Activated naive CD8-positive, alpha-beta T cell treated with anti-CD3 and anti-CD28 coated beads, Interleukin-2, amount 50 U/mL, for 24 hours (primary cell): Measurements from ENCODE around the gene STK17B.

Experiments used
- ATAC-seq: fragments of 150-1000 bp; cut with Tn5 transposase; one replicate; pipeline ENCODE4 v1.10.0; 2021
- DNase-seq: peaks from one replicate; pipeline ENCODE4 v3.0.0; 2021
- H3K27ac Mint-ChIP-seq: one replicate; pipeline ENCODE4 v1.8.0; 2021; ENCODE audit warnings: mild to moderate bottlenecking, mixed read lengths
- H3K27me3 Mint-ChIP-seq: one replicate; pipeline ENCODE4 v1.8.0; 2021; ENCODE audit warnings: mixed read lengths
- H3K36me3 Mint-ChIP-seq: one replicate; pipeline ENCODE4 v1.8.0; 2021; ENCODE audit warnings: low read depth, mixed read lengths
- H3K4me1 Mint-ChIP-seq: one replicate; pipeline ENCODE4 v1.8.0; 2021; ENCODE audit warnings: mixed read lengths
- H3K4me3 Mint-ChIP-seq: one replicate; pipeline ENCODE4 v1.8.0; 2021; ENCODE audit warnings: mild to moderate bottlenecking, moderate library complexity, mixed read lengths
- H3K9me3 Mint-ChIP-seq: one replicate; pipeline ENCODE4 v1.8.0; 2021; ENCODE audit warnings: mixed read lengths

The STK17B gene

GRCh38 chr2:196173505-196173904, 2.1 kb upstream of the STK17B start:
- ATAC-seq = no peak
- Mint-ChIP-seq H3K27ac (peak overlapping the region; percentile 58), H3K4me1 (peaks cover 58% of the 10 kb centered on the region), H3K4me3 (peak overlapping the region; percentile 90), H3K27me3 (no peaks in the 10 kb centered on the region), H3K36me3 (peaks cover 21% of the 10 kb centered on the region), H3K9me3 (no peaks in the 10 kb centered on the region)
- no peak for DNase-seq

DNA sequence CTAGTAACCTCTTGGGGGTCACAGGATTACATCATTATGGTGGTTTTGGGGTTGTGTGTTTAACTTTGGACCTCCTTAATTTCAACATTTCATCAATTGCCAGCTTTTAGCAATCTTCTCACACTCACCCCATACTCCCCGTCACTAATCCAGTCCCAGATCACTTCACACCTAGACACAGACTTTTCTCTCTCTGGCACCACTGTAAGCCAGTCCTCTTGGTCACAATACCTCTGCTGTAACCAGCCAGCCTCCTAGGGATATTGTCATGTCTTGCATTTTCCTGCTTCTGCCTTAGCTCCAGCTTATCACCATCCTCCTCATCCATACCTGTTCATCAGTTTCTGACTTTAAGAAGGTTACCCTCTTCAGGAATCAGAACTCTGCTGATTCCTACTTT, 1.6 kb upstream of the STK17B start:
- no peaks in the 10 kb centered on the region for H3K27me3 Mint-ChIP-seq
- peaks cover 26% of the 10 kb centered on the region for H3K36me3 Mint-ChIP-seq
- DNase-seq = no peak
- H3K4me1 Mint-ChIP-seq = peaks cover 54% of the 10 kb centered on the region
- H3K9me3 Mint-ChIP-seq = no peaks in the 10 kb centered on the region
- H3K27ac Mint-ChIP-seq = peak overlapping the region; percentile 58
- no peak for ATAC-seq
- H3K4me3 Mint-ChIP-seq = peak overlapping the region; percentile 90

GRCh38 chr2:196171946-196172345, 568 bp upstream of the STK17B start:
- Mint-ChIP-seq H3K27ac (peak overlapping the region; percentile 77), H3K36me3 (peaks cover 35% of the 10 kb centered on the region), H3K27me3 (no peaks in the 10 kb centered on the region), H3K9me3 (no peaks in the 10 kb centered on the region), H3K4me1 (peaks cover 50% of the 10 kb centered on the region), H3K4me3 (peak overlapping the region; percentile 90)
- DNase-seq = no peak
- ATAC-seq = peak; percentile 3

GRCh38 chr2:196170606-196171247, 651 bp downstream of the STK17B start:
- H3K9me3 Mint-ChIP-seq = no peaks in the 10 kb centered on the region
- peak overlapping the region; percentile 88 for H3K27ac Mint-ChIP-seq
- peak; percentile 16 for ATAC-seq
- DNase-seq = no peak
- H3K36me3 Mint-ChIP-seq = peaks cover 44% of the 10 kb centered on the region
- peaks cover 46% of the 10 kb centered on the region for H3K4me1 Mint-ChIP-seq
- no peaks in the 10 kb centered on the region for H3K27me3 Mint-ChIP-seq
- H3K4me3 Mint-ChIP-seq = peak overlapping the region; percentile 90

- peaks cover 48% of the 10 kb centered on the region for H3K36me3 Mint-ChIP-seq
- no peaks in the 10 kb centered on the region for H3K9me3 Mint-ChIP-seq
- peak; percentile 56 for DNase-seq
Measured at GRCh38 chr2:196170213-196170605, 1.2 kb downstream of the STK17B start.

DNA sequence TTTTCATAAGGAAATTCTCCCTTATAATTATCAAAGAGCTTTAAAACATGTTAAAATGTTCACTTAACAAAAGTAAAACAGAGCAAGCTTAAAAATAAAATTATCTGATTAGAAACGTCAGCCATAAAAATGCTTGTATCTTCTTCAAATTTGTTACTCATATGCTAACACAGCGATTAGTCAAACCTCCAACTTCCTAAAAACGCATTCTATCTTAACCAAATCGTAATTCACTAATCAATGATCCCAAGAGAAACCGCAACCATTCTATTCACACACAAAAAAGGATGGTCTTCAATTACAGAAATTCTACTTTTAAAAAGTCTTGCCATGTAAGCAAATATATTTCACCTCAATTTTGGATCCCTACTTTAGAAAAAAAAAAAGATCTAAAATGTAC, 1.9 kb downstream of the STK17B start:
- Mint-ChIP-seq H3K27me3 (no peaks in the 10 kb centered on the region), H3K4me1 (peaks cover 47% of the 10 kb centered on the region), H3K4me3 (peak overlapping the region; percentile 90), H3K27ac (peak overlapping the region; percentile 88), H3K36me3 (peaks cover 55% of the 10 kb centered on the region), H3K9me3 (no peaks in the 10 kb centered on the region)
- DNase-seq (no peak), ATAC-seq (no peak)

More at GRCh38 chr2:196170213-196170605, 1.2 kb downstream of the STK17B start:
- peak overlapping the region; percentile 88 for H3K27ac Mint-ChIP-seq
- peak; percentile 35 for ATAC-seq
- peaks cover 47% of the 10 kb centered on the region for H3K4me1 Mint-ChIP-seq
- H3K4me3 Mint-ChIP-seq = peak overlapping the region; percentile 90
- H3K27me3 Mint-ChIP-seq = no peaks in the 10 kb centered on the region

DNA sequence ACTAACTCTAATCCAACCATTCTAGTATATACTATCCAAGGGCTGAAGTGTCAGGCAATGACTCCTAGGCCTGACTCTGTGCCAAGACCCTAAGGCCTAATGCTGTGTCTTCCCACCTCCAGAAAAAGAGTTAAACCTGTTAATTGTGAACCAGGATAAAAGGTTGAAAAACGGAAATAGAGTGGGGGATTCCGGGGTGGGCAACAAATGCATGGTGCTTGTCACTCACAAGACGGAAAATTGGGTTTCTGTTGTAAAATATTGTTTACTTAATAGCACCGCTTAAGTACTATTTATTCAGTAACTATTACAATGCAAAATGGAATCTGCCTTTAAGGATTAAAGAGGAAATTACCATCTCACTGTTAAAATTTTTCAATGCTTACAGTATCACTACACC, 3.2 kb downstream of the STK17B start:
- Mint-ChIP-seq H3K9me3 (no peaks in the 10 kb centered on the region), H3K27me3 (no peaks in the 10 kb centered on the region), H3K27ac (peak overlapping the region; percentile 88), H3K4me1 (peaks cover 44% of the 10 kb centered on the region), H3K4me3 (peak overlapping the region; percentile 90), H3K36me3 (peaks cover 58% of the 10 kb centered on the region)
- no peak for DNase-seq
- no peak for ATAC-seq

GRCh38 chr2:196167666-196168065, 3.7 kb downstream of the STK17B start:
- H3K4me3 Mint-ChIP-seq = peak overlapping the region; percentile 90
- H3K4me1 Mint-ChIP-seq = peaks cover 44% of the 10 kb centered on the region
- peaks cover 64% of the 10 kb centered on the region for H3K36me3 Mint-ChIP-seq
- no peaks in the 10 kb centered on the region for H3K27me3 Mint-ChIP-seq
- no peaks in the 10 kb centered on the region for H3K9me3 Mint-ChIP-seq
- peak overlapping the region; percentile 88 for H3K27ac Mint-ChIP-seq
- no peak for DNase-seq
- no peak for ATAC-seq

- Mint-ChIP-seq H3K27me3 (no peaks in the 10 kb centered on the region), H3K36me3 (peaks cover 71% of the 10 kb centered on the region), H3K27ac (peak overlapping the region; percentile 88), H3K9me3 (no peaks in the 10 kb centered on the region), H3K4me1 (peaks cover 49% of the 10 kb centered on the region), H3K4me3 (peak overlapping the region; percentile 90)
- DNase-seq (no peak), ATAC-seq (no peak)
Measured at GRCh38 chr2:196166876-196167275, 4.5 kb downstream of the STK17B start.

DNA sequence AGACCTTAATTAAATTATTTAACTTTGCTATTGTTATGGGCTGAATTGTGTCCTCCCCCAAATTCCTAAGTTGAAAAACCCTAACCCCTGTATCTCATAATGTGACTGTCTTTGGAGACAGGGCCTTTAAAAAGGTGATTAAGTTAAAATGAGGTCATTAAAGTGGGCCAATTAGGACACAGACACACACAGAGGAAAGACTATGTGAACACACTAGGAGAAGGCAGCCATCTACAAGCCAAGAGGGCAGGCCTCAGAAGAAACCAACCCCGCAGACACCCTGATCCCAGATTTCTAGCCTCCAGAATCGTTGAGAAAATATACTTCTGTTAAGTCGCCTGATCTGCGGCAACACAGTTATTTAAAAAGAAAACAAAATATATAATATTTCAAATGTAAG, 6.4 kb downstream of the STK17B start:
- H3K27me3 Mint-ChIP-seq = no peaks in the 10 kb centered on the region
- DNase-seq (no peak), ATAC-seq (peak; percentile 51)
- H3K4me3 Mint-ChIP-seq = peak overlapping the region; percentile 90
- H3K36me3 Mint-ChIP-seq = peaks cover 78% of the 10 kb centered on the region
- H3K27ac Mint-ChIP-seq = peak overlapping the region; percentile 88
- H3K9me3 Mint-ChIP-seq = no peaks in the 10 kb centered on the region
- H3K4me1 Mint-ChIP-seq = peaks cover 66% of the 10 kb centered on the region

DNA sequence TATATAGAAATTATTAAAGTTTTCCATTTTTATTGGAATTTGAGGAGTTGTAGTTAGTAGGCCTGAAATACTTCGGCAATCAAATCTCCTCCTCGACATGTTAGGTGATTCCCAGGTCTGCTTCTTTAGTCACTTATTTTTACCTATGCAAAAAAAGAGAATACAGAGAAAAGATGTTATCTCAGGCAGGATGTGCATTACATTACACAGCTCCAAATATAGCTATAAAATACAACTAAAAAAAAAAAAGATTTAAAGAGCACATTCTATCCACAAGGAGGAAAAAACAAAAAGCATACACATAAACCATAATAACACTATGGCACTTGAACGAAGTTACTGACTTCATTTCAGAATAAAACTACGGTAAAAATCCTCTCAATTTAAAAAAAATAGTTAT, 8.1 kb downstream of the STK17B start:
- H3K27ac Mint-ChIP-seq = peak overlapping the region; percentile 88
- no peak for ATAC-seq
- peaks cover 76% of the 10 kb centered on the region for H3K36me3 Mint-ChIP-seq
- no peaks in the 10 kb centered on the region for H3K27me3 Mint-ChIP-seq
- peak overlapping the region; percentile 90 for H3K4me3 Mint-ChIP-seq
- no peaks in the 10 kb centered on the region for H3K9me3 Mint-ChIP-seq
- H3K4me1 Mint-ChIP-seq = peaks cover 81% of the 10 kb centered on the region
- DNase-seq = no peak

- peaks cover 75% of the 10 kb centered on the region for H3K36me3 Mint-ChIP-seq
Measured at GRCh38 chr2:196162586-196163175, 8.7 kb downstream of the STK17B start.

GRCh38 chr2:196160946-196161345, 10.4 kb downstream of the STK17B start:
- H3K4me3 Mint-ChIP-seq = peak overlapping the region; percentile 90
- no peaks in the 10 kb centered on the region for H3K27me3 Mint-ChIP-seq
- H3K27ac Mint-ChIP-seq = peak overlapping the region; percentile 88
- DNase-seq (no peak), ATAC-seq (no peak)
- H3K4me1 Mint-ChIP-seq = peaks cover 91% of the 10 kb centered on the region
- H3K9me3 Mint-ChIP-seq = no peaks in the 10 kb centered on the region
- peaks cover 76% of the 10 kb centered on the region for H3K36me3 Mint-ChIP-seq

More at GRCh38 chr2:196162586-196163175, 8.7 kb downstream of the STK17B start:
- Mint-ChIP-seq H3K27me3 (no peaks in the 10 kb centered on the region), H3K4me1 (peaks cover 83% of the 10 kb centered on the region), H3K4me3 (peak overlapping the region; percentile 90), H3K27ac (peak overlapping the region; percentile 88), H3K9me3 (no peaks in the 10 kb centered on the region)
- DNase-seq (no peak), ATAC-seq (peak; percentile 14)

DNA sequence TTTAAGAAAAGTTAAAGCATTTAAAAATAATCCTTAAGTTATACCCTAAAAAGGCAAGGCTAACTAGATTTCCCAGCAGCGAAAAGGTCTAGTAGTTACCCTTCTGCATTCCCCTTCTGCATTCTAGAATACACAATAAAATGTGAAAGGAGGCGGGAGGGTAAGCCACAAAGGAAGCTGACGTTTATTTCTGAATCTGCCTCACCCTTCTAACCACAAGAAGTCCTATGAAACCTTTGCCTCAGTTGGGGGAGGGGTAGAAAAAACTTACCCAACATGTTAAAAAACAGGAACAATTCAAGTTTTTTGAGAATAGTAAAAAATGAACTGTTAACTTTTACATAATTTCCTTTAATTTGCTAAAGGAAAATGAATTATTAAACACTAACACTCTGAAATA, 11.3 kb downstream of the STK17B start:
- DNase-seq (no peak), ATAC-seq (peak; percentile 59)
- peaks cover 76% of the 10 kb centered on the region for H3K36me3 Mint-ChIP-seq
- H3K4me1 Mint-ChIP-seq = peaks cover 91% of the 10 kb centered on the region
- H3K27ac Mint-ChIP-seq = peak overlapping the region; percentile 88
- no peaks in the 10 kb centered on the region for H3K27me3 Mint-ChIP-seq
- peak overlapping the region; percentile 90 for H3K4me3 Mint-ChIP-seq
- no peaks in the 10 kb centered on the region for H3K9me3 Mint-ChIP-seq

- peaks cover 91% of the 10 kb centered on the region for H3K4me1 Mint-ChIP-seq
- peaks cover 76% of the 10 kb centered on the region for H3K36me3 Mint-ChIP-seq
- no peaks in the 10 kb centered on the region for H3K27me3 Mint-ChIP-seq
- H3K27ac Mint-ChIP-seq = peak overlapping the region; percentile 88
- DNase-seq (no peak), ATAC-seq (peak; percentile 37)
- H3K9me3 Mint-ChIP-seq = no peaks in the 10 kb centered on the region
- H3K4me3 Mint-ChIP-seq = peak overlapping the region; percentile 90
Measured at GRCh38 chr2:196159221-196159892, 12.0 kb downstream of the STK17B start.
